WTC11 (cell line): ENCODE measurements around the gene AMER2. TPM values are rescaled to one million over a fixed set of nuclear protein-coding genes. Genes with fewer than 3 reads are reported as not detected.
A peak's percentile ranks its signal among the peaks of the same experiment; 100 is the strongest.

ENCODE experiments used
- ATAC-seq: fragments of 200-7000 bp; cut with Tn5 transposase; 2 replicates; pipeline ENCODE4 v1.10.0; 2021; ENCODE audit warnings: mild to moderate bottlenecking, moderate library complexity
- CTCF ChIA-PET: fragments of 300-600 bp; sonication (Branson Sonifier 250); formaldehyde crosslinking; loops from one replicate; lab custom pipeline; 2021; ENCODE audit warnings: antibody characterized with exemption; lab: Charles Lee
- POLR2A ChIA-PET: fragments of 350-600 bp; sonication (Branson Sonifier 250); formaldehyde crosslinking; loops from one replicate; lab custom pipeline; 2021; ENCODE audit warnings: antibody characterized with exemption; lab: Charles Lee
- DNase-seq: peaks from one replicate; pipeline ENCODE4 v3.0.0; 2021; ENCODE audit warnings: low spot score
- H3K27ac Mint-ChIP-seq: 2 replicates; pipeline ENCODE4 v1.8.0; 2021; ENCODE audit warnings: mixed read lengths
- H3K27me3 Mint-ChIP-seq: 2 replicates; pipeline ENCODE4 v1.8.0; 2021; ENCODE audit warnings: low read depth, mild to moderate bottlenecking, moderate library complexity, mixed read lengths
- H3K36me3 Mint-ChIP-seq: 2 replicates; pipeline ENCODE4 v1.8.0; 2021; ENCODE audit warnings: mixed read lengths
- H3K4me1 Mint-ChIP-seq: 2 replicates; pipeline ENCODE4 v1.8.0; 2022; ENCODE audit warnings: mixed read lengths
- H3K4me3 Mint-ChIP-seq: 2 replicates; pipeline ENCODE4 v1.8.0; 2021; ENCODE audit warnings: mild to moderate bottlenecking, moderate library complexity, mixed read lengths
- H3K9me3 Mint-ChIP-seq: 2 replicates; pipeline ENCODE4 v1.8.0; 2021; ENCODE audit warnings: mixed read lengths
- CREM ChIP-seq: sonication (generic); formaldehyde crosslinking; IDR thresholded peaks from 2 replicates; pipeline ENCODE4 v1.8.1; 2022; ENCODE audit warnings: mild to moderate bottlenecking, missing genetic modification reagents, moderate library complexity
- ESRRA ChIP-seq: sonication (generic); formaldehyde crosslinking; IDR thresholded peaks from 2 replicates; pipeline ENCODE4 v1.8.1; 2022; ENCODE audit warnings: mild to moderate bottlenecking, missing genetic modification reagents, borderline replicate concordance
- GABPB1 ChIP-seq: sonication (generic); formaldehyde crosslinking; IDR thresholded peaks from 2 replicates; pipeline ENCODE4 v1.8.1; 2023; ENCODE audit warnings: mild to moderate bottlenecking, missing genetic modification reagents
- JAZF1 ChIP-seq: fragments of 250-450 bp; sonication (Bioruptor Pico); IDR thresholded peaks from 2 replicates; pipeline ENCODE4 v1.9.0; 2021; ENCODE audit warnings: moderate library complexity, mild to moderate bottlenecking, inconsistent platforms
- MXD4 ChIP-seq: fragments of 250-450 bp; sonication (Bioruptor Pico); IDR thresholded peaks from 2 replicates; pipeline ENCODE4 v1.8.0; 2021; ENCODE audit warnings: mild to moderate bottlenecking, moderate library complexity, borderline replicate concordance
- NFATC4 ChIP-seq: fragments of 250-450 bp; sonication (Bioruptor Pico); IDR thresholded peaks from 2 replicates; pipeline ENCODE4 v1.9.0; 2021; ENCODE audit warnings: mild to moderate bottlenecking
- NFYB ChIP-seq: sonication (generic); formaldehyde crosslinking; conservative IDR thresholded peaks from 2 replicates; pipeline ENCODE4 v1.8.0; 2022; ENCODE audit warnings: low read depth, missing genetic modification reagents
- OVOL2 ChIP-seq: fragments of 250-450 bp; sonication (Bioruptor Pico); IDR thresholded peaks from 2 replicates; pipeline ENCODE4 v1.9.0; 2021; ENCODE audit warnings: mild to moderate bottlenecking, borderline replicate concordance
- PRRX2 ChIP-seq: fragments of 250-450 bp; sonication (Bioruptor Pico); IDR thresholded peaks from 2 replicates; pipeline ENCODE4 v1.8.0; 2021; ENCODE audit warnings: mild to moderate bottlenecking
- SMAD4 ChIP-seq: sonication (generic); formaldehyde crosslinking; IDR thresholded peaks from 2 replicates; pipeline ENCODE4 v1.8.0; 2022; ENCODE audit warnings: mild to moderate bottlenecking, missing genetic modification reagents
- SP1 ChIP-seq: sonication (generic); formaldehyde crosslinking; conservative IDR thresholded peaks from 2 replicates; pipeline ENCODE4 v1.8.1; 2022; ENCODE audit warnings: missing genetic modification reagents
- TCF7 ChIP-seq: sonication (generic); formaldehyde crosslinking; IDR thresholded peaks from 2 replicates; pipeline ENCODE4 v1.8.0; 2022; ENCODE audit warnings: mild to moderate bottlenecking, low read depth, missing genetic modification reagents, moderate library complexity
- TEAD4 ChIP-seq: sonication (generic); formaldehyde crosslinking; IDR thresholded peaks from 2 replicates; pipeline ENCODE4 v1.8.0; 2022; ENCODE audit warnings: mild to moderate bottlenecking, missing genetic modification reagents
- ZNF121 ChIP-seq: sonication (generic); formaldehyde crosslinking; IDR thresholded peaks from 2 replicates; pipeline ENCODE4 v1.8.0; 2023; ENCODE audit warnings: missing genetic modification reagents
- ZNF219 ChIP-seq: sonication (generic); formaldehyde crosslinking; IDR thresholded peaks from 2 replicates; pipeline ENCODE4 v1.8.0; 2023; ENCODE audit warnings: missing genetic modification reagents, mild to moderate bottlenecking, borderline replicate concordance
- ZNF416 ChIP-seq: fragments of 250-450 bp; sonication (Bioruptor Pico); IDR thresholded peaks from 2 replicates; pipeline ENCODE4 v1.9.0; 2021; ENCODE audit warnings: mild to moderate bottlenecking, inconsistent platforms
- ZNF423 ChIP-seq: fragments of 250-450 bp; sonication (Bioruptor Pico); IDR thresholded peaks from 2 replicates; pipeline ENCODE4 v2.1.2; 2022; ENCODE audit warnings: mild to moderate bottlenecking, moderate library complexity
- total RNA-seq: library from RNA; stranded (reverse); gene quantifications from 3 replicates; pipeline ENCODE4 v1.2.3, GENCODE V29; 2021
- TF ChIP-seq, protein P1 (sequence below): sonication (generic); formaldehyde crosslinking; IDR thresholded peaks from 2 replicates; pipeline ENCODE4 v1.8.0; 2023; ENCODE audit warnings: mild to moderate bottlenecking, missing genetic modification reagents
- TF ChIP-seq, protein P2 (sequence below): sonication (generic); formaldehyde crosslinking; IDR thresholded peaks from 2 replicates; pipeline ENCODE4 v1.8.1; 2022; ENCODE audit warnings: mild to moderate bottlenecking, moderate library complexity, missing genetic modification reagents
- TF ChIP-seq, protein P3 (sequence below): fragments of 250-450 bp; sonication (Bioruptor Pico); IDR thresholded peaks from 2 replicates; pipeline ENCODE4 v1.9.0; 2021; ENCODE audit warnings: moderate library complexity, mild to moderate bottlenecking, inconsistent platforms, borderline replicate concordance
- TF ChIP-seq, protein P4 (sequence below): fragments of 250-450 bp; sonication (Bioruptor Pico); IDR thresholded peaks from 2 replicates; pipeline ENCODE4 v1.9.0; 2021; ENCODE audit warnings: mild to moderate bottlenecking, borderline replicate concordance
- TF ChIP-seq, protein P5 (sequence below): sonication (generic); formaldehyde crosslinking; IDR thresholded peaks from 2 replicates; pipeline ENCODE4 v1.8.1; 2023; ENCODE audit warnings: mild to moderate bottlenecking, moderate library complexity, missing genetic modification reagents
- TF ChIP-seq, protein P6 (sequence below): sonication (generic); formaldehyde crosslinking; IDR thresholded peaks from 2 replicates; pipeline ENCODE4 v1.8.1; 2022; ENCODE audit warnings: low read depth, missing genetic modification reagents, borderline replicate concordance

The AMER2 gene
- total RNA-seq, 1 experiment from 2014 or later: 0.48 TPM

DNA sequence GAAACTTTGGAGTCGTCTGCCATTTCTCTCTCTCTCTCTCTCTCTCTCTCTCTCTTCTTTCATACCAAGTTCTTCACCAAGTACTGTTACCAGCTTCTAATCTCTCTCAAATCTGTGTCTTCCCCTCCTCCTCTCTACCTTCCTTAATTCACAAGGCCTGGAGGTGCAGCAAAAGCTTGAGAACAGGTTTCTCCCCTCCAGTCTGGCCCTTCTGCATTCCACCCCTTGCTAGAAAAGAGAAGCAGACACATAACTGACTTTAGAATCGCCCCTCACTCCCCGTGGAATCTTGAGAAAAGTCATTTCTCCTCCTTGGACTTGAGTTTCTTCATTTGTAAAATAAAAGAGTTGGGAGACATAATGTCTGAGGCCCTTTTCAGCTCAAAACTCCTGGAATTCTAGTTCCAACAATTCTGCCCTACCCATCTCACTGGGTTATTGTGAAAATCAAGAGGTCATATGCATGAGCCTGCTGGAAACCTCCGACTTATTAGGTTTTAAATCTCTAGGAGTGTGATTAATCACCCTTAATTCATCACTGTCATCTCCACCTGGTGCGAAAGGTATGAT, 20.4 kb downstream of the AMER2 start:
- Mint-ChIP-seq H3K36me3 (peaks cover 14% of the 10 kb centered on the region), H3K27ac (peak overlapping the region; percentile 69), H3K9me3 (peaks cover 18% of the 10 kb centered on the region), H3K27me3 (peaks cover 14% of the 10 kb centered on the region), H3K4me3 (no peak overlapping the region), H3K4me1 (peaks cover 51% of the 10 kb centered on the region)
- POLR2A ChIA-PET: no interaction called here
- CTCF ChIA-PET: interaction anchor here (1.2 kb wide), 1 partner anchor 37 kb away, joined by 3 read pairs; no protein-coding TSS in a partner anchor
- no peak for TF ChIP-seq OVOL2 (CRISPR knock-in tag)
- no peak for TF ChIP-seq MXD4 (CRISPR knock-in tag)
- TF ChIP-seq, protein P1, sequence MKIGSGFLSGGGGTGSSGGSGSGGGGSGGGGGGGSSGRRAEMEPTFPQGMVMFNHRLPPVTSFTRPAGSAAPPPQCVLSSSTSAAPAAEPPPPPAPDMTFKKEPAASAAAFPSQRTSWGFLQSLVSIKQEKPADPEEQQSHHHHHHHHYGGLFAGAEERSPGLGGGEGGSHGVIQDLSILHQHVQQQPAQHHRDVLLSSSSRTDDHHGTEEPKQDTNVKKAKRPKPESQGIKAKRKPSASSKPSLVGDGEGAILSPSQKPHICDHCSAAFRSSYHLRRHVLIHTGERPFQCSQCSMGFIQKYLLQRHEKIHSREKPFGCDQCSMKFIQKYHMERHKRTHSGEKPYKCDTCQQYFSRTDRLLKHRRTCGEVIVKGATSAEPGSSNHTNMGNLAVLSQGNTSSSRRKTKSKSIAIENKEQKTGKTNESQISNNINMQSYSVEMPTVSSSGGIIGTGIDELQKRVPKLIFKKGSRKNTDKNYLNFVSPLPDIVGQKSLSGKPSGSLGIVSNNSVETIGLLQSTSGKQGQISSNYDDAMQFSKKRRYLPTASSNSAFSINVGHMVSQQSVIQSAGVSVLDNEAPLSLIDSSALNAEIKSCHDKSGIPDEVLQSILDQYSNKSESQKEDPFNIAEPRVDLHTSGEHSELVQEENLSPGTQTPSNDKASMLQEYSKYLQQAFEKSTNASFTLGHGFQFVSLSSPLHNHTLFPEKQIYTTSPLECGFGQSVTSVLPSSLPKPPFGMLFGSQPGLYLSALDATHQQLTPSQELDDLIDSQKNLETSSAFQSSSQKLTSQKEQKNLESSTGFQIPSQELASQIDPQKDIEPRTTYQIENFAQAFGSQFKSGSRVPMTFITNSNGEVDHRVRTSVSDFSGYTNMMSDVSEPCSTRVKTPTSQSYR (CRISPR knock-in tag): no peak
- no peak for TF ChIP-seq TEAD4 (CRISPR knock-in tag)
- TF ChIP-seq, protein P2, sequence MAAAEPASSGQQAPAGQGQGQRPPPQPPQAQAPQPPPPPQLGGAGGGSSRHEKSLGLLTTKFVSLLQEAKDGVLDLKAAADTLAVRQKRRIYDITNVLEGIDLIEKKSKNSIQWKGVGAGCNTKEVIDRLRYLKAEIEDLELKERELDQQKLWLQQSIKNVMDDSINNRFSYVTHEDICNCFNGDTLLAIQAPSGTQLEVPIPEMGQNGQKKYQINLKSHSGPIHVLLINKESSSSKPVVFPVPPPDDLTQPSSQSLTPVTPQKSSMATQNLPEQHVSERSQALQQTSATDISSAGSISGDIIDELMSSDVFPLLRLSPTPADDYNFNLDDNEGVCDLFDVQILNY: no peak
- no peak for TF ChIP-seq GABPB1 (CRISPR knock-in tag)
- TF ChIP-seq ZNF423 (CRISPR knock-in tag): no peak
- TF ChIP-seq ZNF219 (CRISPR knock-in tag): no peak
- no peak for TF ChIP-seq JAZF1
- TF ChIP-seq SMAD4 (CRISPR knock-in tag): no peak
- TF ChIP-seq NFYB (CRISPR knock-in tag): no peak
- TF ChIP-seq ZNF121 (CRISPR knock-in tag): no peak
- TF ChIP-seq, protein P3, sequence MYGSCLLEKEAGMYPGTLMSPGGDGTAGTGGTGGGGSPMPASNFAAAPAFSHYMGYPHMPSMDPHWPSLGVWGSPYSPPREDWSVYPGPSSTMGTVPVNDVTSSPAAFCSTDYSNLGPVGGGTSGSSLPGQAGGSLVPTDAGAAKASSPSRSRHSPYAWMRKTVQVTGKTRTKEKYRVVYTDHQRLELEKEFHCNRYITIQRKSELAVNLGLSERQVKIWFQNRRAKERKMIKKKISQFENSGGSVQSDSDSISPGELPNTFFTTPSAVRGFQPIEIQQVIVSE: no peak
- no peak for DNase-seq
- no peak for ATAC-seq

DNA sequence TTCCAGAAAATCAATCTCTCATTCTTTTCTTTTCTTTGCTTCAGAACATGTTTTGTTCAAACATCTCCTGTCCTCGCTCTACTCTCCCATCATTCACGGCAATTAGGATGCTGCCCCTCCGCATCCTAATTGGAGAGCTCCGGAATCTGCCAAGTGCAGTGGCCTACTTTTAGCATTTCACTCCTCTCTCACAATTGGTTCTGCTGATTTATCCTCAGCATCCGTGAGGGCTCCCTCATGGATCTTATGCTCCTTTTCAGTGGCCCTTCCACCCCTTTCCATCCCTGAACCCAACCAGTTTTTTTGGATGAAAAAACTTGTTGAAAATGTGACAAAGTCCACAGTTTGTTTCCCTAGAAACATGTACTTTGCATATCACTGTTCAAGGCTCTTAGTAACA, 22.4 kb downstream of the AMER2 start:
- Mint-ChIP-seq H3K4me1 (peaks cover 45% of the 10 kb centered on the region), H3K4me3 (no peak overlapping the region), H3K27ac (no peak overlapping the region), H3K27me3 (peaks cover 14% of the 10 kb centered on the region), H3K9me3 (peaks cover 18% of the 10 kb centered on the region), H3K36me3 (peaks cover 14% of the 10 kb centered on the region)
- ChIA-PET POLR2A (no interaction called here), CTCF (interaction anchor here (1.3 kb wide), 1 partner anchor 35 kb away, joined by 10 read pairs; no protein-coding TSS in a partner anchor)
- DNase-seq (no peak), ATAC-seq (no peak)
- TF ChIP-seq SP1 (CRISPR knock-in tag): no peak
- no peak for TF ChIP-seq ESRRA
- TF ChIP-seq TCF7 (CRISPR knock-in tag): no peak
- TF ChIP-seq PRRX2 (CRISPR knock-in tag): no peak
- no peak for TF ChIP-seq ZNF416 (CRISPR knock-in tag)
- TF ChIP-seq, protein P4, sequence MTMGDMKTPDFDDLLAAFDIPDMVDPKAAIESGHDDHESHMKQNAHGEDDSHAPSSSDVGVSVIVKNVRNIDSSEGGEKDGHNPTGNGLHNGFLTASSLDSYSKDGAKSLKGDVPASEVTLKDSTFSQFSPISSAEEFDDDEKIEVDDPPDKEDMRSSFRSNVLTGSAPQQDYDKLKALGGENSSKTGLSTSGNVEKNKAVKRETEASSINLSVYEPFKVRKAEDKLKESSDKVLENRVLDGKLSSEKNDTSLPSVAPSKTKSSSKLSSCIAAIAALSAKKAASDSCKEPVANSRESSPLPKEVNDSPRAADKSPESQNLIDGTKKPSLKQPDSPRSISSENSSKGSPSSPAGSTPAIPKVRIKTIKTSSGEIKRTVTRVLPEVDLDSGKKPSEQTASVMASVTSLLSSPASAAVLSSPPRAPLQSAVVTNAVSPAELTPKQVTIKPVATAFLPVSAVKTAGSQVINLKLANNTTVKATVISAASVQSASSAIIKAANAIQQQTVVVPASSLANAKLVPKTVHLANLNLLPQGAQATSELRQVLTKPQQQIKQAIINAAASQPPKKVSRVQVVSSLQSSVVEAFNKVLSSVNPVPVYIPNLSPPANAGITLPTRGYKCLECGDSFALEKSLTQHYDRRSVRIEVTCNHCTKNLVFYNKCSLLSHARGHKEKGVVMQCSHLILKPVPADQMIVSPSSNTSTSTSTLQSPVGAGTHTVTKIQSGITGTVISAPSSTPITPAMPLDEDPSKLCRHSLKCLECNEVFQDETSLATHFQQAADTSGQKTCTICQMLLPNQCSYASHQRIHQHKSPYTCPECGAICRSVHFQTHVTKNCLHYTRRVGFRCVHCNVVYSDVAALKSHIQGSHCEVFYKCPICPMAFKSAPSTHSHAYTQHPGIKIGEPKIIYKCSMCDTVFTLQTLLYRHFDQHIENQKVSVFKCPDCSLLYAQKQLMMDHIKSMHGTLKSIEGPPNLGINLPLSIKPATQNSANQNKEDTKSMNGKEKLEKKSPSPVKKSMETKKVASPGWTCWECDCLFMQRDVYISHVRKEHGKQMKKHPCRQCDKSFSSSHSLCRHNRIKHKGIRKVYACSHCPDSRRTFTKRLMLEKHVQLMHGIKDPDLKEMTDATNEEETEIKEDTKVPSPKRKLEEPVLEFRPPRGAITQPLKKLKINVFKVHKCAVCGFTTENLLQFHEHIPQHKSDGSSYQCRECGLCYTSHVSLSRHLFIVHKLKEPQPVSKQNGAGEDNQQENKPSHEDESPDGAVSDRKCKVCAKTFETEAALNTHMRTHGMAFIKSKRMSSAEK (CRISPR knock-in tag): no peak
- TF ChIP-seq, protein P2: no peak
- TF ChIP-seq, protein P5, sequence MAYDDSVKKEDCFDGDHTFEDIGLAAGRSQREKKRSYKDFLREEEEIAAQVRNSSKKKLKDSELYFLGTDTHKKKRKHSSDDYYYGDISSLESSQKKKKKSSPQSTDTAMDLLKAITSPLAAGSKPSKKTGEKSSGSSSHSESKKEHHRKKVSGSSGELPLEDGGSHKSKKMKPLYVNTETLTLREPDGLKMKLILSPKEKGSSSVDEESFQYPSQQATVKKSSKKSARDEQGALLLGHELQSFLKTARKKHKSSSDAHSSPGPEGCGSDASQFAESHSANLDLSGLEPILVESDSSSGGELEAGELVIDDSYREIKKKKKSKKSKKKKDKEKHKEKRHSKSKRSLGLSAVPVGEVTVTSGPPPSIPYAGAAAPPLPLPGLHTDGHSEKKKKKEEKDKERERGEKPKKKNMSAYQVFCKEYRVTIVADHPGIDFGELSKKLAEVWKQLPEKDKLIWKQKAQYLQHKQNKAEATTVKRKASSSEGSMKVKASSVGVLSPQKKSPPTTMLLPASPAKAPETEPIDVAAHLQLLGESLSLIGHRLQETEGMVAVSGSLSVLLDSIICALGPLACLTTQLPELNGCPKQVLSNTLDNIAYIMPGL (CRISPR knock-in tag): no peak
- TF ChIP-seq CREM (CRISPR knock-in tag): no peak
- TF ChIP-seq NFATC4 (CRISPR knock-in tag): no peak
- TF ChIP-seq, protein P6, sequence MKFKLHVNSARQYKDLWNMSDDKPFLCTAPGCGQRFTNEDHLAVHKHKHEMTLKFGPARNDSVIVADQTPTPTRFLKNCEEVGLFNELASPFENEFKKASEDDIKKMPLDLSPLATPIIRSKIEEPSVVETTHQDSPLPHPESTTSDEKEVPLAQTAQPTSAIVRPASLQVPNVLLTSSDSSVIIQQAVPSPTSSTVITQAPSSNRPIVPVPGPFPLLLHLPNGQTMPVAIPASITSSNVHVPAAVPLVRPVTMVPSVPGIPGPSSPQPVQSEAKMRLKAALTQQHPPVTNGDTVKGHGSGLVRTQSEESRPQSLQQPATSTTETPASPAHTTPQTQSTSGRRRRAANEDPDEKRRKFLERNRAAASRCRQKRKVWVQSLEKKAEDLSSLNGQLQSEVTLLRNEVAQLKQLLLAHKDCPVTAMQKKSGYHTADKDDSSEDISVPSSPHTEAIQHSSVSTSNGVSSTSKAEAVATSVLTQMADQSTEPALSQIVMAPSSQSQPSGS (CRISPR knock-in tag): no peak
